IPS DF 6.9 (cell line): ENCODE results near the gene EIF4E3.

Experiments used
- DNase-seq: peaks from one replicate; pipeline ENCODE4 v3.0.0-alpha.2; 2013; ENCODE audit warnings: low read depth, low spot score
- H3K27ac ChIP-seq: one replicate; pipeline ENCODE4 v1.5.1; 2013; ENCODE audit warnings: low read length, control low read depth
- H3K27me3 ChIP-seq: 2 replicates; pipeline ENCODE4 v1.6.1; 2013; ENCODE audit warnings: mild to moderate bottlenecking, low read length; ENCODE audit not compliant: control insufficient read depth, insufficient read depth
- H3K36me3 ChIP-seq: 2 replicates; pipeline ENCODE4 v1.6.1; 2013; ENCODE audit warnings: low read length; ENCODE audit not compliant: control insufficient read depth, insufficient read depth
- H3K4me1 ChIP-seq: 2 replicates; pipeline ENCODE4 v1.6.1; 2013; ENCODE audit warnings: low read length; ENCODE audit not compliant: control insufficient read depth, insufficient read depth
- H3K4me3 ChIP-seq: 2 replicates; pipeline ENCODE4 v1.5.1; 2013; ENCODE audit warnings: mild to moderate bottlenecking, low read length
- H3K9me3 ChIP-seq: 2 replicates; pipeline ENCODE4 v1.6.1; 2013; ENCODE audit warnings: low read length, inconsistent platforms; ENCODE audit not compliant: control insufficient read depth, insufficient read depth
- WGBS: extraction: QIAGEN DNeasy Blood & Tissue Kit; methylation state at CpG from one replicate; pipeline ENCODE4 v1.1.7; 2013; ENCODE audit warnings: mixed read lengths, missing lambda C conversion rate; ENCODE audit not compliant: insufficient read length, insufficient coverage; 5-methylcytosine and 5-hydroxymethylcytosine counted together

EIF4E3 gene

GRCh38 chr3:71724171-71724453, 1.1 kb downstream of the EIF4E3 start:
- Histone ChIP-seq H3K36me3 (no peaks in the 10 kb centered on the region; the same call in 1 of the 2 replicates), H3K9me3 (no peaks in the 10 kb centered on the region), H3K27me3 (peaks cover 6% of the 10 kb centered on the region; the same call in 1 of the 2 replicates), H3K27ac (no peak overlapping the region), H3K4me3 (no peak overlapping the region), H3K4me1 (peaks cover 1% of the 10 kb centered on the region; the same call in 1 of the 2 replicates)
- DNase-seq, result no peak

GRCh38 chr3:71723452-71724170, 1.6 kb downstream of the EIF4E3 start:
- Histone ChIP-seq H3K4me3 (no peak overlapping the region), H3K27ac (no peak overlapping the region), H3K9me3 (no peaks in the 10 kb centered on the region), H3K36me3 (no peaks in the 10 kb centered on the region; the same call in 1 of the 2 replicates), H3K4me1 (no peaks in the 10 kb centered on the region), H3K27me3 (peaks cover 6% of the 10 kb centered on the region; the same call in 1 of the 2 replicates)
- WGBS, result no CpG with 5 or more reads among the region's 6 CpGs
- no peak for DNase-seq

GRCh38 chr3:71722693-71723092, 2.5 kb downstream of the EIF4E3 start:
- no CpG with 5 or more reads among the region's 1 CpG for WGBS
- no peak for DNase-seq
- no peak overlapping the region for H3K27ac ChIP-seq
- H3K36me3 ChIP-seq, result no peaks in the 10 kb centered on the region; the same call in 1 of the 2 replicates
- H3K4me1 ChIP-seq, result no peaks in the 10 kb centered on the region
- H3K4me3 ChIP-seq, result no peak overlapping the region
- H3K27me3 ChIP-seq, result peaks cover 6% of the 10 kb centered on the region; the same call in 1 of the 2 replicates
- no peaks in the 10 kb centered on the region for H3K9me3 ChIP-seq

GRCh38 chr3:71721651-71722157, 3.5 kb downstream of the EIF4E3 start:
- WGBS, result no CpG with 5 or more reads among the region's 6 CpGs
- Histone ChIP-seq H3K9me3 (no peaks in the 10 kb centered on the region), H3K27me3 (peaks cover 6% of the 10 kb centered on the region; the same call in 1 of the 2 replicates), H3K4me3 (no peak overlapping the region), H3K36me3 (no peaks in the 10 kb centered on the region; the same call in 1 of the 2 replicates), H3K27ac (no peak overlapping the region), H3K4me1 (no peaks in the 10 kb centered on the region)
- DNase-seq, result no peak

- WGBS, result no CpG with 5 or more reads among the region's 7 CpGs
These were observed 4.2 kb downstream of the EIF4E3 start for GRCh38 chr3:71721002-71721401.

GRCh38 chr3:71718072-71718471, 7.1 kb downstream of the EIF4E3 start:
- Histone ChIP-seq H3K4me3 (no peak overlapping the region), H3K27me3 (no peaks in the 10 kb centered on the region), H3K9me3 (no peaks in the 10 kb centered on the region), H3K4me1 (no peaks in the 10 kb centered on the region), H3K36me3 (no peaks in the 10 kb centered on the region), H3K27ac (no peak overlapping the region)
- no CpG with 5 or more reads among the region's 4 CpGs for WGBS
- DNase-seq, result no peak

More at GRCh38 chr3:71721002-71721401, 4.2 kb downstream of the EIF4E3 start:
- Histone ChIP-seq H3K36me3 (no peaks in the 10 kb centered on the region; the same call in 1 of the 2 replicates), H3K27me3 (peaks cover 6% of the 10 kb centered on the region; the same call in 1 of the 2 replicates), H3K4me3 (no peak overlapping the region), H3K9me3 (no peaks in the 10 kb centered on the region), H3K27ac (no peak overlapping the region), H3K4me1 (no peaks in the 10 kb centered on the region)
- no peak for DNase-seq

- DNase-seq, result no peak
- Histone ChIP-seq H3K27ac (no peak overlapping the region), H3K9me3 (no peaks in the 10 kb centered on the region), H3K4me1 (no peaks in the 10 kb centered on the region), H3K27me3 (no peaks in the 10 kb centered on the region), H3K4me3 (no peak overlapping the region), H3K36me3 (no peaks in the 10 kb centered on the region)
- WGBS, result no CpG with 5 or more reads among the region's 4 CpGs
These were observed 10.6 kb downstream of the EIF4E3 start for GRCh38 chr3:71714595-71714994.

- no peak for DNase-seq
- no peak overlapping the region for H3K4me3 ChIP-seq
- no peaks in the 10 kb centered on the region for H3K36me3 ChIP-seq
- H3K27me3 ChIP-seq, result no peaks in the 10 kb centered on the region
- H3K9me3 ChIP-seq, result no peaks in the 10 kb centered on the region
- no peak overlapping the region for H3K27ac ChIP-seq
- H3K4me1 ChIP-seq, result no peaks in the 10 kb centered on the region
- WGBS, result no CpG with 5 or more reads among the region's 2 CpGs
These were observed 12.2 kb downstream of the EIF4E3 start for GRCh38 chr3:71713041-71713440.

GRCh38 chr3:71710906-71711494, 14.2 kb downstream of the EIF4E3 start:
- H3K27ac ChIP-seq, result no peak overlapping the region
- H3K4me3 ChIP-seq, result no peak overlapping the region
- WGBS, result no CpG with 5 or more reads among the region's 1 CpG
- H3K36me3 ChIP-seq, result no peaks in the 10 kb centered on the region
- DNase-seq, result no peak
- H3K4me1 ChIP-seq, result no peaks in the 10 kb centered on the region
- no peaks in the 10 kb centered on the region for H3K9me3 ChIP-seq
- no peaks in the 10 kb centered on the region for H3K27me3 ChIP-seq

GRCh38 chr3:71709908-71710511, 15.2 kb downstream of the EIF4E3 start:
- no peaks in the 10 kb centered on the region for H3K27me3 ChIP-seq
- H3K4me1 ChIP-seq, result no peaks in the 10 kb centered on the region
- DNase-seq, result no peak
- H3K9me3 ChIP-seq, result no peaks in the 10 kb centered on the region
- no CpG with 5 or more reads among the region's 9 CpGs for WGBS
- no peak overlapping the region for H3K4me3 ChIP-seq
- H3K36me3 ChIP-seq, result no peaks in the 10 kb centered on the region
- no peak overlapping the region for H3K27ac ChIP-seq
